Measurements from ENCODE around the gene ADAM17.

- TF ChIP-seq POLR2AphosphoS5 (IDR thresholded peaks at IDR 0.05) (no peak), CTCF (IDR thresholded peaks at IDR 0.05; ENCODE audit: poor library complexity, severe bottlenecking) (no peak), EZH2 (IDR thresholded peaks at IDR 0.05; ENCODE audit: borderline replicate concordance, insufficient read depth, low read length, poor library complexity, severe bottlenecking) (no peak), SMC3 (conservative IDR thresholded peaks at IDR 0.05; ENCODE audit: poor library complexity) (no peak), EP300 (conservative IDR thresholded peaks at IDR 0.05; ENCODE audit: poor library complexity, severe bottlenecking) (no peak), MXI1 (conservative IDR thresholded peaks at IDR 0.05; ENCODE audit: poor library complexity, severe bottlenecking) (no peak), TAF1 (IDR thresholded peaks at IDR 0.05; ENCODE audit: low read depth) (no peak)
Measured at GRCh38 chr2:9592699-9593098, 37.1 kb upstream of the ADAM17 start.
